Neuronal stem cell (in vitro differentiated cells): ENCODE results near the gene SLC19A1.

Source experiments
- DNase-seq: peaks from one replicate; pipeline ENCODE4 v3.0.0-alpha.2; 2013; ENCODE audit warnings: low spot score
- H2AFZ ChIP-seq: one replicate; pipeline ENCODE4 v1.6.1; 2013; ENCODE audit warnings: mild to moderate bottlenecking, low read length, inconsistent platforms
- H2AK5ac ChIP-seq: 2 replicates; pipeline ENCODE4 v1.6.1; 2013; ENCODE audit warnings: low read depth, mild to moderate bottlenecking, inconsistent platforms, low read length, moderate library complexity, mixed read lengths
- H2BK120ac ChIP-seq: 2 replicates; pipeline ENCODE4 v1.6.1; 2013; ENCODE audit warnings: low read depth, mild to moderate bottlenecking, inconsistent platforms, low read length, moderate library complexity, mixed read lengths
- H2BK12ac ChIP-seq: one replicate; pipeline ENCODE4 v1.6.1; 2013; ENCODE audit warnings: low read length, inconsistent platforms
- H2BK15ac ChIP-seq: 2 replicates; pipeline ENCODE4 v1.6.1; 2013; ENCODE audit warnings: mild to moderate bottlenecking, low read length, inconsistent platforms, mixed read lengths
- H2BK5ac ChIP-seq: one replicate; pipeline ENCODE4 v1.6.1; 2013; ENCODE audit warnings: inconsistent platforms, mild to moderate bottlenecking, low read length, moderate library complexity
- H3K14ac ChIP-seq: one replicate; pipeline ENCODE4 v1.6.1; 2013; ENCODE audit warnings: low read length, inconsistent platforms
- H3K18ac ChIP-seq: 2 replicates; pipeline ENCODE4 v1.6.1; 2013; ENCODE audit warnings: low read length, inconsistent platforms
- H3K23ac ChIP-seq: 2 replicates; pipeline ENCODE4 v1.6.1; 2013; ENCODE audit warnings: low read depth, mild to moderate bottlenecking, mixed read lengths, low read length, inconsistent platforms; ENCODE audit not compliant: poor library complexity
- H3K27ac ChIP-seq: replicated peaks from 3 replicates; pipeline ENCODE4 v1.5.1; 2013; ENCODE audit warnings: low read length, inconsistent platforms
- H3K27me3 ChIP-seq, 3 experiments: 2 replicates each; pipeline ENCODE4 v1.6.1; 2013; ENCODE audit warnings: low read length in 3 of 3, mild to moderate bottlenecking in 2 of 3, inconsistent platforms in 1 of 3, low read depth in 1 of 3, mixed read lengths in 1 of 3, moderate library complexity in 1 of 3; ENCODE audit not compliant: control insufficient read depth in 3 of 3, insufficient read depth in 3 of 3
- H3K36me3 ChIP-seq, 2 donors: replicated peaks in 1 of 2; 2 replicates each; pipeline ENCODE4 v1.6.1; 2013; ENCODE audit warnings: low read length in 2 of 2; ENCODE audit not compliant: control insufficient read depth in 2 of 2, insufficient read depth in 2 of 2
- H3K4ac ChIP-seq: 2 replicates; pipeline ENCODE4 v1.6.1; 2013; ENCODE audit warnings: inconsistent platforms, mild to moderate bottlenecking, low read length, moderate library complexity
- H3K4me1 ChIP-seq, 2 donors: 1 replicate in 1 of 2; 2 replicates in 1 of 2; pipeline ENCODE4 v1.6.1; 2013; ENCODE audit warnings: low read length in 2 of 2, low read depth in 1 of 2; ENCODE audit not compliant: control insufficient read depth in 2 of 2, insufficient read depth in 1 of 2
- H3K4me2 ChIP-seq: one replicate; pipeline ENCODE4 v1.6.1; 2013; ENCODE audit warnings: mild to moderate bottlenecking, low read length, inconsistent platforms; ENCODE audit not compliant: insufficient read depth, poor library complexity, severe bottlenecking
- H3K4me3 ChIP-seq, 2 donors: 2 replicates each; pipeline ENCODE4 v1.5.1; 2013; ENCODE audit warnings: low read length in 2 of 2, mild to moderate bottlenecking in 2 of 2, inconsistent platforms in 1 of 2, moderate library complexity in 1 of 2
- H3K79me1 ChIP-seq: one replicate; pipeline ENCODE4 v1.6.1; 2013; ENCODE audit warnings: low read depth, mild to moderate bottlenecking, inconsistent platforms, low read length, moderate library complexity
- H3K9ac ChIP-seq: one replicate; pipeline ENCODE4 v1.6.1; 2013; ENCODE audit warnings: mild to moderate bottlenecking, low read depth, low read length, inconsistent platforms; ENCODE audit not compliant: poor library complexity
- H3K9me3 ChIP-seq, 2 donors: replicated peaks in 1 of 2; 2 replicates each; pipeline versions ENCODE3 to v1.6.1; 2013; ENCODE audit warnings: low read length in 2 of 2, mild to moderate bottlenecking in 2 of 2, inconsistent platforms in 1 of 2, low read depth in 1 of 2, mixed read lengths in 1 of 2, moderate library complexity in 1 of 2; ENCODE audit not compliant: control insufficient read depth in 2 of 2, insufficient read depth in 1 of 2
- H4K8ac ChIP-seq: one replicate; pipeline ENCODE4 v1.6.1; 2013; ENCODE audit warnings: low read depth, mild to moderate bottlenecking, inconsistent platforms, low read length, moderate library complexity
- H4K91ac ChIP-seq: one replicate; pipeline ENCODE4 v1.6.1; 2013; ENCODE audit warnings: low read length, low read depth, mild to moderate bottlenecking, inconsistent platforms; ENCODE audit not compliant: poor library complexity
- WGBS, 2 donors: extraction: QIAGEN DNeasy Blood & Tissue Kit; methylation state at CpG; one replicate each; pipeline ENCODE4 v1.1.7; 2013; ENCODE audit warnings: missing lambda C conversion rate in 2 of 2, mixed read lengths in 1 of 2; ENCODE audit not compliant: insufficient read length in 2 of 2, insufficient replicate concordance in 1 of 2; ENCODE audit errors: extremely low coverage in 2 of 2; 5-methylcytosine and 5-hydroxymethylcytosine counted together

SLC19A1 gene

DNA sequence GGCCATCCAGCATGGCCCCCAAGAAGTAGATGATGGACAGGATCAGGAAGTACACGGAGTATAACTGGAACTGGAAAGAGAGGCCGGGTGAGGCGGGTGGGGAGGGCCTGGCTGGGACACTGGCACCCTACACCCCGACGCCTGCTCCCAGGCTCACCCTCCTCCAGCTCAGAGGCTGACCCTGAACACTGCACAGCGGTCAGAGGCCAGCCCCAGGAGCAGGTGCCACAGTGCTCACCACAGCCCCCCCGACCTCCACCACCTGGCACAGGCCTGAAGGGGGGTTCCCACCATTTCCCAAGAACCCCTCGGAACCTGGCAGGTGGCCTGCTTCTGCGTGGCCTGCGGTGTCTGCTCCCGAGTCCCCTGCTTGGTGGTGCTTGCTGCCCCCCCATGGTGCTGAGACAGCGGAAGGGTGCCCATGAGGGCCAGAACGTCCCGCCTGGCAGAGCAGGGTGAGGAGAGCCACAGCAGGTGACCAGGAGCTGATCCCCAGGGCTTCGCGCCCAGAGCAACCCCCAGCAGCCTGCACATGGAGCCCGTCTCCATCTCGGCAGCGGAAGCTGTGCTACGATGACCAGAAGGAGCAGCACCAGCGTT lies 26.1 kb downstream of the SLC19A1 start:
- Histone ChIP-seq H3K4me2 (no peak overlapping the region), H3K79me1 (peaks cover 5% of the 10 kb centered on the region), H3K36me3 (peaks cover 15 to 29% of the 10 kb centered on the region in 2 donors), H3K4ac (no peak overlapping the region), H3K4me3 (no peak overlapping the region), H3K18ac (no peak overlapping the region), H2AK5ac (no peak overlapping the region), H3K27ac (no peak overlapping the region), H3K14ac (no peak overlapping the region), H3K9me3 (peaks cover 7 to 22% of the 10 kb centered on the region in 2 donors), H3K23ac (no peak overlapping the region), H3K4me1 (no peaks in the 10 kb centered on the region), H4K8ac (no peak overlapping the region), H2AFZ (no peak overlapping the region), H3K9ac (no peak overlapping the region), H3K27me3 (no peaks in the 10 kb centered on the region), H4K91ac (no peak overlapping the region), H2BK12ac (no peak overlapping the region), H2BK5ac (peak overlapping the region; percentile 66), H2BK15ac (no peak overlapping the region), H2BK120ac (no peak overlapping the region)
- no peak for DNase-seq
- WGBS, 2 donors = no CpG with 5 or more reads among the region's 21 CpGs

DNA sequence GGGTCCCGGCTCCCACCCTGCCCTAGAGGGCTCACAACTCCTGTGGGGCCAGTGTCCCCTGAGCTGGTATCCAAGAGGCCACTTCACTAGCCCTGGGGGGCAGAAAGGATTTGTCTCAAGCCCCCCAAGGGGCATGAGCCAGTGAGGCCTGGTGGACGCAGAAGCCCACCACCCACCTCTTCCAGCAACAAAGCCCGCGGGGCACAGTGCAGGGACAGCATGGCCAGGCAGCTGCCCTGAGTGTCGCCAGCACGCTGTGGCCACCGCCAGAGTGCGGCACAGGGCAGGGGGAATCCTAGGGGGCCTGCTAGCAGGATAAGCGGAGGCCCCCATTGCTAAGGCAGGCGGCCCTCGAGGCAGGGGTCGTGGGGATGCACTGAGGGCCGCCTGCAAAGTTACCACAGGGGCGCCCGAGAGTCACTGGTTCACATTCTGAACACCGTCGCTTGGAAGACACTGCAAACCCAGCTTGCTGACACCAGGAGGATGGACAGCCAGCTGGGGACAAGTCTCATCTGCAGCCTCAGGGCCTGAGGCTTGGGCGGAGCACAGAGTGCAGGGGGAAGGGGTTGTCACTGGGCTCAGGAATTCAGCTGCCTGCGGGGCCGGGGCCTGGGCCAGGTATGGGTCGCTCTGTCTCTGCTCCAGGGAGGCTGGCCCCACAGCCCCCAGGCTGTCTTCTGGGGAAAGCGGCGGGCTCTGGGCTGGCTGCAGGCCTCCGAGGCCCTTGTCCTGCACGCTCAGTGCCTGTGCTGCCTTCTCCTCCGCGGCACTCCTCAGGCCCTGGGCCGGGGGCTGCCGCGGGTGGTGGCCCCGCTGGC lies 26.8 kb downstream of the SLC19A1 start:
- Histone ChIP-seq H3K9ac (no peak overlapping the region), H3K14ac (no peak overlapping the region), H3K4ac (no peak overlapping the region), H3K4me2 (no peak overlapping the region), H4K91ac (no peak overlapping the region), H2BK15ac (no peak overlapping the region), H3K18ac (peak overlapping the region; percentile 13), H3K9me3 (peaks cover 4 to 22% of the 10 kb centered on the region in 2 donors), H3K4me1 (no peaks in the 10 kb centered on the region), H2BK120ac (no peak overlapping the region), H2AFZ (no peak overlapping the region), H3K27ac (no peak overlapping the region), H3K27me3 (no peaks in the 10 kb centered on the region), H3K4me3 (no peak overlapping the region), H2BK5ac (no peak overlapping the region), H4K8ac (no peak overlapping the region), H3K36me3 (peaks cover 13 to 28% of the 10 kb centered on the region in 2 donors), H2BK12ac (no peak overlapping the region), H3K79me1 (peaks cover 5% of the 10 kb centered on the region), H3K23ac (peak overlapping the region; percentile 55), H2AK5ac (no peak overlapping the region)
- no CpG with 5 or more reads among the region's 31 CpGs for WGBS, 2 donors
- DNase-seq = no peak

DNA sequence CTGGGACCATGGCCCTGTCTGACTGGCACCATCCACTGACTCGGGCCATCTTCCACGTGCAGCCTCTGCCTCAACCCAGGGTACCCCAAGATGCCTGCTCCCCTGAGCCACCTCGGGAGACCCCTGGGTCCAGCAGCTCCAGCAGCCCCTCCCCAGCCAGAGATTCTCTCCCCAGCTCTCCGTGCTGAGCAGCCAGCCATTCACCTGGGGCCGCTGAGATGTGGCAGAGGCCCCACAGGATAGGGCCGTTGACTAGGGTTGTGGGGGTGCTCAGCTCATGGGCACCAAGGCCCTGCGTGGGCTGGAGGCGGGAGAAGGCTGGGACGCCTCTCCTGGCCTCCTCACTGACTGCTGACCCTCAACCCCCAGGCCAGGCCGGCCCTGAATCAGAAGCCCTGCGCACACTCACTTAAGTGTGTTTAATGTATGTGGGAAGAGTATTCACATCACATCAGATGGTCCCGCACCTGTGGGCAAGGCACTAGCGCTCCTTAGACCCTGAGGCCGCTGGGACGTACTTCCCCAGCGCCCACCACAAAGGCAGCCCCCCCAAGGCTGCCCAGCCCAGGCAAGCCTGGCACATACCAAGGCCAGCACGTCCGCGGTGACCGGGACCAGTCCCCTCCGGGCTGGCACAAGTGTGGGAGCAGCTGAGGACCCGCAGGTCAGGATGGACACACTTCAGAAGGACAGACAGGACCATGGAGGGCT lies 27.8 kb downstream of the SLC19A1 start:
- Histone ChIP-seq H4K8ac (no peak overlapping the region), H4K91ac (no peak overlapping the region), H3K14ac (no peak overlapping the region), H3K79me1 (peaks cover 5% of the 10 kb centered on the region), H2BK5ac (peak overlapping the region; percentile 24), H3K9ac (peak overlapping the region; percentile 63), H2AK5ac (no peak overlapping the region), H3K36me3 (peaks cover 12 to 27% of the 10 kb centered on the region in 2 donors), H3K27me3 (no peaks in the 10 kb centered on the region), H2AFZ (no peak overlapping the region), H3K4me2 (no peak overlapping the region), H3K27ac (no peak overlapping the region), H2BK12ac (no peak overlapping the region), H3K23ac (peak overlapping the region; percentile 6), H2BK120ac (peak overlapping the region; percentile 47), H3K9me3 (peaks cover under 1 to 17% of the 10 kb centered on the region in 2 donors), H3K4me1 (no peaks in the 10 kb centered on the region), H3K4ac (no peak overlapping the region), H3K4me3 (no peak overlapping the region), H3K18ac (peak overlapping the region; percentile 38), H2BK15ac (no peak overlapping the region)
- DNase-seq = no peak
- no CpG with 5 or more reads among the region's 22 CpGs for WGBS, 2 donors
